GM12878 (cell line): ENCODE results near the gene SLC24A3. TPM values are rescaled to one million over a fixed set of nuclear protein-coding genes. Genes with fewer than 3 reads are reported as not detected.

Experiments
- BACH1 ChIP-seq: fragments of 450-650 bp; IDR thresholded peaks from 2 replicates; pipeline ENCODE4 v1.6.1; 2017; ENCODE audit warnings: mild to moderate bottlenecking, borderline replicate concordance
- CEBPZ ChIP-seq: fragments of 150-350 bp; IDR thresholded peaks from 2 replicates; pipeline ENCODE4 v1.6.1; 2016; ENCODE audit warnings: low read depth, low read length
- MYC ChIP-seq: IDR thresholded peaks from 2 replicates; pipeline ENCODE4 v1.6.1; 2011; ENCODE audit warnings: mild to moderate bottlenecking, low read length, moderate library complexity, inconsistent platforms; ENCODE audit not compliant: insufficient read depth, insufficient replicate concordance, insufficient read length, severe bottlenecking
- SIN3A ChIP-seq: IDR thresholded peaks from 2 replicates; pipeline ENCODE4 v1.6.1; 2012; ENCODE audit warnings: low read depth, low read length, improper control_type of control experiment
- TCF7 ChIP-seq: IDR thresholded peaks from 2 replicates; pipeline ENCODE4 v1.6.1; 2014; ENCODE audit warnings: antibody characterized with exemption, borderline replicate concordance
- ZBTB33 ChIP-seq: fragments of 450-650 bp; IDR thresholded peaks from 2 replicates; pipeline ENCODE4 v1.6.1; 2017; ENCODE audit warnings: mild to moderate bottlenecking
- polyA plus RNA-seq, 11 experiments: library from polyadenylated mRNA; depleted of rRNA in 4 of 11; unstranded in 6 of 11; stranded (reverse) in 5 of 11; fragments of >200 nt; fragmentation: Nextera tagmentation in 4 of 11; fragmentation: Illumina TruSeq in 1 of 11; extraction: Ambion mirVana in 4 of 11; extraction: Trizol in 1 of 11; gene quantifications; 1 replicate in 1 of 11; 2 replicates in 10 of 11; pipeline versions ENCODE4 v1.2.1 to v1.2.3, GENCODE V29; 2011 to 2016; ENCODE audit warnings: inconsistent platforms in 2 of 11, missing spikeins in 2 of 11, low read depth in 1 of 11
- total RNA-seq, 4 experiments: library from RNA; depleted of rRNA in 3 of 4; stranded (reverse); fragments of >200 nt in 3 of 4; fragmentation: Illumina TruSeq in 1 of 4; extraction: Trizol in 1 of 4; gene quantifications; 2 replicates each; pipeline versions ENCODE4 v1.2.1 to v1.2.3, GENCODE V29; 2013 to 2021

Gene SLC24A3
- total and polyA plus RNA-seq, 10 of the 15 experiments (the other 5 are each of a cell fraction or from before 2014, with no cell fraction given): 0.04 TPM; not detected in 9

- TF ChIP-seq CEBPZ (no peak), TCF7 (no peak), SIN3A (no peak), MYC (no peak), BACH1 (no peak), ZBTB33 (no peak)
Observed at GRCh38 chr20:19626896-19627295, 414.5 kb downstream of the SLC24A3 start (continued).
